Hepatocyte (in vitro differentiated cells): ENCODE data around the gene C5AR2.

Source experiments
- CTCF ChIP-seq: fragments of 200-600 bp; sonication (generic); IDR thresholded peaks from 2 replicates; pipeline ENCODE4 v1.5.1; 2016; ENCODE audit warnings: antibody characterized with exemption, mild to moderate bottlenecking; ENCODE audit not compliant: poor library complexity
- EZH2 ChIP-seq: fragments of 200-600 bp; sonication (generic); IDR thresholded peaks from 2 replicates; pipeline ENCODE4 v1.6.1; 2016; ENCODE audit warnings: antibody characterized with exemption, mild to moderate bottlenecking, borderline replicate concordance
- EZH2phosphoT487 ChIP-seq: fragments of 200-600 bp; sonication (generic); IDR thresholded peaks from one replicate; pipeline ENCODE4 v1.6.1; 2018; ENCODE audit warnings: antibody characterized with exemption, mild to moderate bottlenecking, low read depth, moderate library complexity; ENCODE audit not compliant: unreplicated experiment, severe bottlenecking

- TF ChIP-seq CTCF (no peak), EZH2phosphoT487 (no peak), EZH2 (no peak)
Measured at GRCh38 chr19:47352095-47352494, 20.1 kb downstream of the C5AR2 start.
